ENCODE data around the gene G6PC3. TPM values are rescaled to one million over a fixed set of nuclear protein-coding genes. Genes with fewer than 3 reads are reported as not detected.

G6PC3 gene, protein sequence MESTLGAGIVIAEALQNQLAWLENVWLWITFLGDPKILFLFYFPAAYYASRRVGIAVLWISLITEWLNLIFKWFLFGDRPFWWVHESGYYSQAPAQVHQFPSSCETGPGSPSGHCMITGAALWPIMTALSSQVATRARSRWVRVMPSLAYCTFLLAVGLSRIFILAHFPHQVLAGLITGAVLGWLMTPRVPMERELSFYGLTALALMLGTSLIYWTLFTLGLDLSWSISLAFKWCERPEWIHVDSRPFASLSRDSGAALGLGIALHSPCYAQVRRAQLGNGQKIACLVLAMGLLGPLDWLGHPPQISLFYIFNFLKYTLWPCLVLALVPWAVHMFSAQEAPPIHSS
- 24.7 TPM for total RNA-seq

DNA sequence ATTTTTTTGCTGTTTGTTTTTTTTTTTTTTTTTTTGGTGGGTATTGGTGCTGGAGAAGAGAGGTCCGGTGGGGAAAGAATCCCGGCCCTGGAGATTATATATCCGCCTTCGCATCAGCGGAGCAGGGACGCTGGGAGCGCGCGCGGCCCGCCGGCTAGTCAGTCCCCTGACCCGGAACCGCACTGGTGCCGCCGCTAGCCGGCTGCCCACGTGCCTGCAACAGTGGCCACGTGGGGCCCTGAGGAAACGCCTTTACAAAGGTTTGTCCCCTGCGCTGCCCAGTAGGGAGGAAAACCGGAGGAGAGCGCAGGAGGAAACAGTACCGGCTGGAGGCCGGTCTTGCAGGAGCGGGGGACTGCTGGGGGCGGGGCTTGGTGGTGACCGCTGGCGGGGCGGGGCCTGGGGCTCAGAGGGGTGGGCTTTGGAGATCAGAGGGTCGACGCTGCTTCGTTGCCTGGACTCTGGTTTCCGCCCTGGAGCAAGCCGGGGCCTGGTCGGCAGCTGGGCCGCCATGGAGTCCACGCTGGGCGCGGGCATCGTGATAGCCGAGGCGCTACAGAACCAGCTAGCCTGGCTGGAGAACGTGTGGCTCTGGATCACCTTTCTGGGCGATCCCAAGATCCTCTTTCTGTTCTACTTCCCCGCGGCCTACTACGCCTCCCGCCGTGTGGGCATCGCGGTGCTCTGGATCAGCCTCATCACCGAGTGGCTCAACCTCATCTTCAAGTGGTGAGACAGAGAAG, at the start of gene G6PC3:
TSS of gene G6PC3 (plus strand) at position 281 of the 743 bp plus-strand sequence. CDS start at position 512, 231 bp downstream.

DNA sequence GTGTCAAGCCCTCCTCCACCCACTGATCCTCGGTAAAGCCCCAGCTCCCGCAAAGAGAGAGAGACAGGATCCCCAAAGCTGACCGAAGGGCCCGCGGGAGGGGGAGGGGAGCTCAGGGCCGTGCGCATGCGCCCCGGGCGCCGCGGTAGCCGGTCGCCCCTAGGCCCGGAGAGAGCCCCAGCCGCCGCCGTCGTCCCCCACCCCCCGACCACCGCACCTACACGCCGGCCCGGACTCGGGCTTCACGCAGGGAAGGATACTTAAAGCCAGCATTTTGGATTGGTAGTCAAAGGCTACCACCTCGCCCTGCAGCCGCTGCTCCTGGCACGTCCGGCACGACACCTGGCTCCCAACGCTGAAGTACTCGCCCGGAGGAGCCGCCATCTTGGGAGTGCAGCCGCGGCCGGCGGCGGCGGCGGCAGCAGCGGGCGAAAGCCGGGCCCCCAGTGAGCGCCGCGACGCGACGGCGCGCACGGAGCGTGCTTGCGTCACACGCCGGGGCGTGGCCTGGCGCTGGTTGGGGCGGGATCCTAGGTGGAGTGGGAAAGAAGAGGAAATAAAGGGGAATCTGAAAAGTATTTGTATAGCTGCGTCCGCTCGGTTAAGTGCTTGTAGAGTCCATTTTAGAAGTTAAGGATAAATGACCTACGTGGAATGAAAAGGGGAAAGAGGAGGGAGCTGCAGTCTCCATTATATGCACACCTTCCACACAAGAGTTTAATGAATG, 4.2 kb upstream of the G6PC3 start, which contains the start of gene LSM12:
TSS of gene LSM12 (minus strand) at position 468 of the 727 bp plus-strand sequence. CDS start at position 384, 84 bp downstream.

DNA sequence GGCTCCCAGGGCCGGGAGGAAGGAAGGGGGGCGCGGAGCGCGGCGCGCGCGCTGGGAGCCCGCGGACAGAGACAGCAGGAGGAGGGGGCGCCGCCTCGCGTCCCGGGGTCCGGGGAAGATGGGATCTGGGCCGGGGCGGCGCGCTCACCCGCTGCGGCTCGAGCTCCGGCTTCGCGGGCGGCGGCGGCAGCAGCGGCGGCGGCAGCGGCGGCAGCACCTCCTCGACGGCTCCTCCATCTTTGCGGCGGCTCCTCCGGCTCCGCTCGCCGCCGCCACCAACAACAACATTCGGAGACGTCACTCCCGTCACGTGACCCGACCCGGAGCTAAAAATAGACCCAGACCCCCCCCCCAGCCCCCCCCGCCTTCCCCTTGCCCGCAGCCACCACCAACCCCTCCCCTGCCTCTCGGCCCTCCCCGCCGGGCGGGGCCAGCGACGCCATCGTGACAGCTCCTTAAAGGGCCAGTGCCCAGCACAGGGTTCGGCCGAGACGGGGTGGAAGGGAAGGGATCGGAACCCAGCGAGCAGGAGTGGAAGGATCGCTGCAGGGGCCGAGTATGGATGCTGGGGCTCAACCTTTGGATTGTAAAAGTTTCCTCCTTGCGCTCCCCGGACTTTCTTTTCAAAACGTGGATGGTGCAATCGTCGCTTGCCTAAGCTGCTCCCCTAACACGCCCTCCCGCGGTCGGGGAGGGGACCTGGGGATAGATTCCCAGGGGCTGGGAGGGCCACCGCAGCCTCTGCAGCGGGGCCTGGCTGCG, 53.0 kb downstream of the G6PC3 start, which contains the start of gene HDAC5:
TSS of gene HDAC5 (minus strand) at position 286 of the 762 bp plus-strand sequence. CDS start 6,126 bp downstream, outside the sequence.

Small RNA genes lying within 50 kb of the gene (small RNA-seq; reads per million reads assigned to genes)
- not detected for gene RF00012

Other genes with a start within 250 kb of the G6PC3 start
- gene MPP3, start 237.6 kb upstream of the G6PC3 start, total RNA-seq: 29.8 TPM
- not detected for gene CD300LG, start 223.6 kb upstream of the G6PC3 start, total RNA-seq
- 35.8 TPM for gene MPP2, start 163.2 kb upstream of the G6PC3 start, total RNA-seq
- gene PPY, start 128.3 kb upstream of the G6PC3 start, total RNA-seq: not detected
- not detected for gene PYY, start 116.8 kb upstream of the G6PC3 start, total RNA-seq
- 4.8 TPM for gene NAGS, start 66.1 kb upstream of the G6PC3 start, total RNA-seq
- gene TMEM101, start 55.8 kb upstream of the G6PC3 start, total RNA-seq: 28.8 TPM
- 36.7 TPM for gene LSM12, start 4.1 kb upstream of the G6PC3 start, total RNA-seq
- 82.4 TPM for gene HDAC5, start 52.9 kb downstream of the G6PC3 start, total RNA-seq
- 1.8 TPM for gene HROB, start 71.2 kb downstream of the G6PC3 start, total RNA-seq
- not detected for gene ASB16, start 100.0 kb downstream of the G6PC3 start, total RNA-seq
- 32.1 TPM for gene TMUB2, start 116.2 kb downstream of the G6PC3 start, total RNA-seq
- gene ATXN7L3, start 129.1 kb downstream of the G6PC3 start, total RNA-seq: 80.3 TPM
- 72.7 TPM for gene UBTF, start 148.9 kb downstream of the G6PC3 start, total RNA-seq
- 9.2 TPM for gene SLC4A1, start 197.4 kb downstream of the G6PC3 start, total RNA-seq
- 110 TPM for gene RUNDC3A, start 237.9 kb downstream of the G6PC3 start, total RNA-seq

Measured in diencephalon (tissue), 1 donor.